NCI-H446 (cell line): ENCODE results near the gene HCFC1.
A peak's percentile ranks its signal among the peaks of the same experiment; 100 is the strongest.

ENCODE experiments used
- DNase-seq, 2 experiments: peaks; one replicate each; lab custom pipeline; 2025; lab: John Stamatoyannopoulos, UW

Gene HCFC1

DNA sequence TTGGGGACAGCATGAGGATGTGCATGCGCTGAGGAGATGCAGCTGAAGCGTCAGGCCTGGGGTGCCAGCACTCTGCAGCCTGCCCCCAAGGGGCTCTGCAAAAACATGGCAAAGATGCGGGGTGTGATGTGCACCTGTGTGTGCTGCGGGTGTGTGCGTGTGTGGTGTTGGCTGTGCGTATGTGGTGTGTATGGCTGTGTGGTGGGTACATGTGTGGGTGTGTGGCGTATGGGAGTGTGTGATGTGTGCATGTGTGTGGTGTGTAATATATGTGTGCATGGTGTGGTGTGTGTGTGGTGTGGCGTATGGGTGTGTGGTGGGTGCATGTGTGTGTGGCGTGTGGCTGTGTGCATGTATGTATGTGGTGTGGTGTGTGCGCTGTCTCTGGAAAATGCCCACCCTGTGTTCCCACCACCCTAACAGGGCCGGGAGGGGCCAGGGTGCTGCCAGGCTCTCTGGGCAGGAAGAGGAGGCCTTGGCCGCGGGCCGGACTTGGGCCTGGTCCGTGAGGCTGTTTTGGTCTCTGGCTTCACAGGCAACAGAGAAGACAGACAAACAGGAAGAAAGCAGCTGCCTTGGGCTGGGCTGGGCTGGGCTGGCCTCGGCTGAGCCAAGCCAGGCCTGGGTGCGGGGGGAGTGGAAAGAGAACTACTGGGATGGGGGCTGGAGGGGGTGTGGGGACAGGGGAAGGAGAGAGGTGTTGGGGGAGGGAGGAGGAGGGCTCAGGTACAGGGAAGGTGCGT lies 68.2 kb downstream of the HCFC1 start:
- no peak for DNase-seq

- no peak for DNase-seq
Measured at GRCh38 chrX:153902385-153902784, 69.2 kb downstream of the HCFC1 start.

DNA sequence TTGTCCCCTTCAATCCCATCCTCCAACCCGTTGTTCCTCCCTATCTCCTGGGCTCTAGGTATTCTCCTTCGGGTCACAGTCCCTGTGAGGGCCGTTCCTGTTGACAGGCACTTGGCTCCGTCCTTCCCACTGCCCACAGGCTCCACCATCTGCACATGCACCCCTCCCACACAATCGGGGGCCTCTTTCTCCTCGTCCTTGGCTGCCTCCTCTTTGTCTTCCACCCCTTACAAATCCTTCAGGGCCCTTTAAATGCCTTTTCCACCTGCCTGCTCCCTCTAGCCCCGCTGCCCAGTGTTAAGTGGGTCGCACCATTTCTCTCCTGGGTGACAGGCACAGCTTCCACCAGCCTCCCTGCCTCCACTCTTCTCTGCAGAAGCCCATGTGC lies 69.9 kb downstream of the HCFC1 start:
- DNase-seq: no peak

DNA sequence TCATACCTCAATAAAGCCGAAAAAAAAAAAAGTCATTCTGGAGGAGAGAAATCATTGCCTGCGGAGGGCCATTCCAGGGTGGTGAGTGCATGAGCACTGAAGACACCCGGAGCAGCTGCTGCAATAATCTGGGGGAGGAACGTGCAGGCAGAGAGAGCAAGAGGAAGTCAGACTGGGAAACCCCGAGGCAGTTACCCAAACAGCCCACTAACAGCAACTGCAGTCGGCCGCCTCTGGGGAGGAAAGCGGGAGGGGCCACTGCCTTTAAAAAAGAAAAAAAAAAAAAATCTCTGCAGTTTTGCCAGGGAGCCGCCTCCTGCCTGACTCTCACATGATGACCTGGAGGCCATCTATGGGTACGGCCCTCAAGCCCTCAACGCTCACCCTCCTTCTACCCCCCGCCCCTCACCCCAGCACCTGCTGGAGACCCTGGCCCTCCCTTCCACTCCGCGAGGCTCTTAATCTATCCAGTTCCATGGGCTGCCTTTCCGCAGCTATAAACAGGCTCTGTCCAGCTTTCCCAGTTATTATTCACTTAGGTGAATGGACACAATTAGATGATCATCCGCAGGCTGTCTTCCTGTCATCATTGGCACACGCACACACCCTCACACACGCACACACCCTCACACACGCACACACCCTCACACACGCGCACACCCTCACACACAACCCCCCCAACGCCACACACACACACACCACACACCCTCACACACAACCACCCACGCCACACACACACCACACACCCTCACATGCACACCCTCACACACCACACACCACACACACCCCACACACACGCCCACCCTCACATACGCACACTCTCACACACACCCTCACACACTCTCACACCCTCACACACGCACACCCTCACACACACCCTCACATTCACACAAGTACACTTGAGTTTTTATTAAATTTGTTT lies 70.5 kb downstream of the HCFC1 start:
- DNase-seq: peak in 1 of 2 experiments; percentile 24

DNA sequence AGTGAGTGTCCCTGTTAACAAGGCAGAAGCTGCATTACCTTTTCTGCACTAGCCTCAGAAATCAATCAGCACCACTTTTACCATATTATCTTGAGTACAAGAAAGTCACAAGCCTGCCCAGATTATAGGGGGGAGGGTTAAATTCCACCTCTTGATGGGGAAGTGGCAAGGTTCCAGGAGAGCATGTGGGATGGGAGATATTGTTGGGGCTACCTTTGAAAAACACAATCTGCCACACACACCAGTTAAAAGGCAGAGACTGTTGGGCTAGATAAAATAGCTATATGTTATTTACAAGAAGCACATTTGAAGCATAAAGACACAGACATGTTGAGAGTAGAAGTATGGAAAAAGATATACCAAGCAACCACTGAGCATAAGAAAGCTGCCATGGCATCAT lies 73.7 kb downstream of the HCFC1 start:
- DNase-seq: no peak
